NCI-H345 treated with DMSO at 0.1 percent for 48 hours (cell line): ENCODE measurements around the gene PARD6B.

Experiments used
- DNase-seq: peaks from one replicate; lab custom pipeline; 2025; ENCODE audit not compliant: unreplicated experiment; lab: John Stamatoyannopoulos, UW

Gene PARD6B

DNA sequence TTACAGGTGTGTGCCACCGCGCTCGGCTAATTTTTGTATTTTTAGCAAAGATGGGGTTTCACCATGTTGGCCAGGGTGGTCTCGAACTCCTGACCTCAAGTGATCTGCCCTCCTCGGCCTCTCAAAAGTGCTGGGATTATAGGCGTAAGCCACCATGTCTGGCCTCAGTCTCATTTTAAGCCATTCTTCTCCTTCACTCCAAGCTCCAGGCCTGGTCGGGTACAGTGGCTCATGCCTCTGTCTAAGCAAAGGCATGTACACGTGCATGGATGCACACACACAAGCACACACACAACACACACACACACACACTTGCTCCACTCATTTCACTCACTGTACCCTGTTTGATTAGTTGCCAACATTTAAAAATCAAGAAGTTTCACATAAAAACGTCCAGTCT is 7.7 kb upstream of the PARD6B start:
- no peak for DNase-seq

DNA sequence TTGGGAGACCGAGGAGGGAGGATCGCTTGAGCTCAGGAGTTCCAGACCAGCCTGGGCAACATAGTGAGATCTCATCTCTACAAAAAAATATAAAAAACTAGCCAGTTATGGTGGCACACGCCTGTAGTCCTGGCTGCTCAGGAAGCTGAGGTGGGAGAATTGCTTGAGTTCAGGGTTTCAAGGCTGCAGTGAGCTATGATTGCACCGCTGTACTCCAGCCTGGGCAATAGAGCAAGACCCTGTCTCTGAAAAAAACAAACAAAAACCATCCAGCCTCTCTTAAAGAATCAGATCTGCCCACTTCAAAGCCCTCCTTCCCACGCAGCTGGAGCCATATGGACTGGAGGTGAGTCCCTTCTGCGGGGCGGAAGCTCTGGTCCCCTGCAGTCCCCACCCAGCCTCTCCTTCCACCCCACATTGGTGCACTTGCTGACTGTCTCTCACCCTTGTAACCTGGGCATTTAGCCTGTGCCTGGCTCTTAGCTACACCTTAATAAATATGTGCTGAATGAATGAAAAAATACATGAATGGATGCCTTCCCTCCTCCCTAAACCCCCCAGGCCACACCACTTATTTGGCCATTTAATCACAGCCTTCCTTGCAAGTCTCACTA is 7.2 kb upstream of the PARD6B start:
- DNase-seq: no peak

DNA sequence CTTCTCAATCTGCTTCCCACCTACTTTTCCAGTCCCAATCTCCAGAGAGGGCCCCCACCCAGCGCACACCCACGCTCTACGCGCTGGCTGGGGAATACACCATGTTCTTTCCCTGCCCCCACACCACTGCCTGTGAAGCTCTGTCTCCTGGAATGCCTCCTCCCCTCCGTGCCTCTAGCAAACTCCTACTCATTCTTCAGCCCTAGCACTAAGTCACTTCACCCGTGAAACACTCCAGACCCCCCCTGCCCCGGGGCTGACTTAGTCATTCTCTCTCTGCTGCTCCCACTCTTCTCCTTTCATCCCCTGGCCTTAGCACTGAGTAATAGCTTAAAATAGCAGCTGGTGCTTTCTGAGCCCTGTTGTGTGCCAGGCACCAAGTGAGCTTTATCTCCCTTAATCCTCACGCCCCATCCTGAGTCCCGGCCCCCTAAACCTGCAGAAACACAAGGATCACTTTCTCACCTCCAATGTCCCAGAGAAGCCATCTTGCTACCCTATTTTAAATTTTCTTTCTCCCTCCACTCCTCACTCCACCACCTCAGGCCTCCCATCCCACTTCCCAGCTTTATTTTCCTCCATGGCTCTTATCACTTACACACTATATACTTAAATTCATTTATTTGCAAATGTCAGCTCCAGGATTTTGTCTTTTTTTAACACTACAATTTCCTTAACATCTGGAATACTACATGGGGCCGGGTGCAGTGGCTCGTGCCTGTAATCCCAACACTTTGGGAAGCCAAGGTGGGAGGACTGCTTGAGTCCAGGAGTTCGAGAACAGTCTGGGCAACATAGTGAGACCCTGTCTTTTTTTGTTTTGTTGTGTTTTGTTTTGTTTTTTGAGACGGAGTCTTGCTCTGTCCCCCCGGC is 6.3 kb upstream of the PARD6B start:
- DNase-seq: no peak

DNA sequence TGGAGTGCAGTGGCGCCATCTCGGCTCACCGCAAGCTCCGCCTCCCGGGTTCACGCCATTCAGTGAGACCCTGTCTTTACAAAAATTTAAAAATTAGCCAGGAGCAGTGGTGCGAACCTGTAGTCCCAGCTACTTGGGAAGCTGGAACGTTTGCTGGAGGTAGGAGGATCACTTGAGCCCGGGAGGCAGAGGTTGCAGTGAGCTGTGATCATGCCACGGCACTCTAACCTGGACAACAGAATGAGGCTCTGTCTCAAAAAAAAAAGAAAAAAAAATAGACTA is 5.7 kb upstream of the PARD6B start:
- DNase-seq: no peak

DNA sequence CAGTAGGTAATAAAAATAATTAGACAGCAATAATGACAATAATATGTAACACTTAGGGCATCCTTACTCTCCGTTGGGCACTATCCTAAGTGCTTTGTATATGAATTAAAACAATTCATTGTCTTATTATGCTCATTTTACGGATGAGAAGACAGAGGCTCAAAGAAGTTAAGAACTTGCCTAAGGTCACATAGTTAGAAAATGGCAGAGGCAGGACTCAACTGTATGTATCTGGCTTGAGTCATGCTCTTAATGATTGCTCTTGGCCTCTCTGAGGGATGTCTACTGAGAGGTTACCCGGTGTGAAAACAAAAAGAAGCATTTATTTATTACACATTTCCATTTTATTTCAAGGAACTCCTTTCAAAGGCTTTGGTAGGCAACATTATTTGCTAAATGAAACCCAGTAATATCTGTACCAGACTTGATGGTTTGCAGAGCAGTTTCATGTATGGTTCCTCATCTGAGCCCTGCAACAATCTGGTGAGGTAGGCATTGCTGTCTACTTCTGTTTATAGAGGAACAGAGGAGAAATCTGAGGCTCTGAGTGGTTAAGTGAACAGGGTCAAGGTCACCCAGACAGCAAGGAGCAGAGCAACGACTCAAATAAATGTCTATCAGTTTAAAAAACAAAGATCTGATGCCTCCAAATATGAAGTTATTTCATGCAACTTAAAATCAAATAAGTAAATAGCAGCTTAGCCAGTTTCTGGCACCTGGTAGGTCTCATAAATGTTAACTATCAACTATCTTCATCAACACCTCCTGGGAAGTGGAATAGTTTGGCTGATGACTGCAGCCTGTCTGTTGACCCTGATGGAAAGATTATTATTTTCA is 4.2 kb upstream of the PARD6B start:
- no peak for DNase-seq

DNA sequence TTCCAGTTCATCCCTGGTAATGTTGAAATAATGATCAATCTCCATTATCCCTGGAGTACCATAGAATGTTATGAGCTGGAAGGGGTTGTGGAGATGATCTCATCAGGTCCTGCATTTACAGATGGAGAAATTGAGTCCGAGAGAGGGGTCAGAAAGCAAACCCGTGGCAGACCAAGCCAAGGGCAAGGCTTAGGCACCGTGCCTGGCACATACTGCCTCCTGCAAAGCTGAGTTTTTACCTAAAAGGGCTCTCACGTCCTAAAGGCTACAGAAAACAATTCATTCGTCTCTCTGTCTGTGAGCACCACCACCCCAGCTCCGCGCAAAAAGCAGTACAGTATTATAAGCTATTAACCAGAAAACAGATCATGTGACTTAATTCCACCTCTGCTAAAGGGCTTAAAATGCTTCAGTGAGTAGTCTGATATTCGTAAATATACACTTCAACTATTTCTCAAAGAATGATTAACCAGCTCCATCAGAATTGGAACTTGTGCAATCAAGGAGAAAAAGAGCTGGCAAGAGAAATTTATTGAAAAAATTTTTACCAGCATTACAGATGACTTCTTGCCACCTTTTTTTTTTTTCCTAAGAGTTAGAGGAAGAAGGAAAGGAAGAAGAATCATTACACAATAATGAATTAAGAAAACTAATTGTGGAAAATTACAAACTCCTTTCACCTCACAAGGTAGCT is 3.4 kb upstream of the PARD6B start:
- no peak for DNase-seq

DNA sequence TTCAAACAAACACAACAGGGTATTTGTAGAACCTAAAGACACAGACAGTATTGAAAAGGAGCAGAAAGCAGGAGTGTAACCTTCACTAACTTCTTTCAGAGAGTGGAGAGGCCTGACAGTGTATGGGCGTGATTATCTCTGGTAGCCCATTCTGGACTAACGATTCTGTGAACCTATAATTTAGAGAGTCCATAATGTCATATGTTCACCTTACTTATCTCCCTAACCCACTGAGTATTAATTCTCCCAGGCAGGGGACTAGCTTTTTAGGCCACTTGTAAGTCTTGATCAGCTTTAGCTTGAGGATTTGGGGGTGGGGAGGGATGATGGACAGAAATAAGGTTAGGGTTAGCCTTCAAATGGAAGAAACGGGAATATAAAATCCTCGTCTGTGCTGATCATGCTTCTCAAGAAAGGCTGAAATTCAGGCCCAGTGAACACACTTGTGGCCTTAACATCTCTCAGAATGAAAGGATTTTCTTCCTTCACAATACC is 2.8 kb upstream of the PARD6B start:
- DNase-seq: no peak

DNA sequence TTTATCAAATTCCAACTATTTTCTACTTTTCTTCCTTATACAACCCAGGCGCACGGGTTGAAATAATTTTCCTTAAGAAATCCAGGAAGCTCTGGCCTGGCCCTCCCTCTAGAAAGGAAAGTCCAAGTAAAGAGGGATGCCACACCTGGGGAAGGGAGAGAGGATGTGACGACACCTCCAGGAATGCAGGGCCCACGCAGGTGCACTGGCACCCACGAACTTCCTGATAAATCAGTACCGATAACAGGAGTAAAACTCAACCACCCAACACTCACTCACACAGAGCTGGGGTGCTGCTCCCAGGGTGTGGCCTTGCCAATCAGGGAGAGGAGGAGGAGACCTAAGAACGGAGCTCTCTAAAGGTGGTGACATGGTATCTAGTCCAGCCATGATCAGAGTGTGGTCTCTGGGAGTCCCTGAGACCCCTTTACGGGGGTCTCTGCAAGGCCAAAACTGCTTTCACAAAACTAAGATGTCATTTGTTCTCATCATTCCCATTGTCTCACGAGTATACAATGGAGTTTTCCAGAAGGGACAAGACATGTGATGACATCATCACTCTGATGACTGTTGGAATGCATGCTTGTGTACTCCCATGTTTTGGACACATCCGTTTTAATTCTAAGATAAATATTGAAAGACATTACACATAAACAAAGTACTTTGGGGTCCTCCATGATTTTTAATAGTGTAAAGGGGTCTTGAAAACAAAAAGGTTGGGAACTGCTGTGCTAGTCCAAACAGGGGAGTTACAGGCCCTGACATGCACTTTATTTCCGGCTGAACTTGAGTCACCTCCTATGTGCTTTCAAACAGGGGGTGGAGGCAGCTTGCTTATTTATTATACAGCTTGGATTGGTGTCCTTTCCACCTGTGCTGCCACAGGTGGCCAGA is 2.2 kb upstream of the PARD6B start:
- DNase-seq: no peak

DNA sequence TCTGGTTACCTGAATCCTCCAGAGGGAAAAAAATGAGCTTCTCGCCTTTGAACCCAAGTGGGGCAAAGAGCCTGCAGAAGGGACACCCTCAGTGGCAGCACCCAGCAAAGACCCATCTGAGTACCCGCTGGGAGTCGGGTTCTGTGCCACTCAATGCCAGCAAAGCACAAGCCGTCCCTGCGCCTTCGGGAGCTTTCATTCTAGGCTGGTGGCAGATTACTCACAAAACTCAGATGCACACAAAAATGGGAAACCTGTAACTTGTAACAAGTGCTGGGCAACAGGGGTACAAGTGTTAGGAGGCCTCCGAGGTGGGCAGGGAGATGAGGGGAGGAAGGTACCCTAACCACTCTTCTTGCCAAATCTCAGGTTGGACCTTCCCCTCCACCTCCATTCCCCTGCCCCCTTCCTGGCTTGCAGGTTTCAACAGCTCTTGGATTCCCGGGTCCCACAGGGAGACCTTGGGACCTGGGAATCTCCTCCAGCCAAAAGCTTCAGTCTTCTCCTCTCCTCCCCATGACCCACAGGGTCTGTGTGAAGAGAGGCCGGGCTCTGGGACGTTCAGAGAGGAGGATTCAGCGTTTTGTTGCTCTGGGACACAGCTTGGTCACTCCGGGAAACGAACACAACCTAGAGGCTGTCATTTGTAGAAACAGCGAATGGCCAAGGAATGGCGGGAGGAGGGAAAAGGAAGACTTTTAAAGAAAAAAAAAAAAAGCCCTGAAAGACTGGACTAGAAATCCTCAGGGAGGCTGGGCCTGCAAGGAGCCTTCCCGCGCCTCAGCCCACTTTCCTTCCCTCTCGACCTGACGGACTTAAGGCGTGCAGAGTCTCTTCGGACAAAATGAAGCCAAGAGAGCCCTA is 1.2 kb upstream of the PARD6B start:
- DNase-seq: no peak

DNA sequence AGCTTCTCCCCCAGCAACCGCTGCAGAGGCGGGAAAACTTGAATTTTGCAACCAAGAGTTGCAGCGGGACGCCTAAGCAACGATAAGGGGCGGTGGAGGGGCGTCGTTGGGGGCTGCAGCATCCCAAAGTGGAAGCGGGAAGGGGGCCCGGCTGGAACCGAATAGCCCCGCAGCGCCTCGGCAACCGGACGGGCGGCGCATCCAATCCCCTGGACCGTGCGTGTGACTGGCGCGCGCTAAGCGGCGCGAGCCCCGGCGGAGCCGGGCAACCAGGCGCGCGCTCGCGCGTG is 670 bp upstream of the PARD6B start:
- DNase-seq: no peak

DNA sequence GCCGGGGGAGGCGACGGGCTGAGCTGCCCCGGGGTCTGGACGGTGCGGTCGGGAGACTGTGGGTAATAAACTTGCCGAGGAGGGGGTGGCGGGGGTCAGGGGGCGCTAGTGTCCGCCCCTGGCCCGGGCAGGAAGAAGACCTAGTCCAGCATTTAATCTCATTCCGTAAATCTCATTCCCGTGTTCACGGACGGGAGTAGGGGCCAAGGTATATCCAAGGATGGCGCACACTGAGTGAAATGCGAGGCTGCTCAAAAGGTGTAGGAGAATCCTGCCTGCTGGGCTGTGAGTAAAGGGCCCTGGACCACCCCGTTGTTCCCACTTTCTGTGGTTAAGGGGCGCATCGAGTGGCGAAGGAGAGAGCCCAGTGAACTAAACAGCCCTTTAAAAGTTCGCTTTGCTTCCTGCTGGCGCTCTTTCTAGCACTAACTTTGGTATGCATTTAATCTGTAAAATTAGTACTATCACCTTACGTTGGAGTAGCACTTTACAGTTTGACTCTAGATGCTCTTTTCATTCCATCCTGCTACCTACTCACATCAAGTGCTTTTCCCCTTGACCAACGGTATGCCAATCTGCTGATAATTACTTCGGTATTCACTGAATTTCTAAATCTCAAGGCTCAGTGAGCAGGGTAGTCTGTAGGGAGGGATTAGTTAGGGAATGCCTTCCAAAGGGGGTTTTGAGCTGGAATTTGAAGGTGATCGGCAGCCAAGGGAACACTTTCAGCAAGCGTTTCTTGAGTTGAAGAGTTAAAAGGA is 730 bp downstream of the PARD6B start:
- no peak for DNase-seq

DNA sequence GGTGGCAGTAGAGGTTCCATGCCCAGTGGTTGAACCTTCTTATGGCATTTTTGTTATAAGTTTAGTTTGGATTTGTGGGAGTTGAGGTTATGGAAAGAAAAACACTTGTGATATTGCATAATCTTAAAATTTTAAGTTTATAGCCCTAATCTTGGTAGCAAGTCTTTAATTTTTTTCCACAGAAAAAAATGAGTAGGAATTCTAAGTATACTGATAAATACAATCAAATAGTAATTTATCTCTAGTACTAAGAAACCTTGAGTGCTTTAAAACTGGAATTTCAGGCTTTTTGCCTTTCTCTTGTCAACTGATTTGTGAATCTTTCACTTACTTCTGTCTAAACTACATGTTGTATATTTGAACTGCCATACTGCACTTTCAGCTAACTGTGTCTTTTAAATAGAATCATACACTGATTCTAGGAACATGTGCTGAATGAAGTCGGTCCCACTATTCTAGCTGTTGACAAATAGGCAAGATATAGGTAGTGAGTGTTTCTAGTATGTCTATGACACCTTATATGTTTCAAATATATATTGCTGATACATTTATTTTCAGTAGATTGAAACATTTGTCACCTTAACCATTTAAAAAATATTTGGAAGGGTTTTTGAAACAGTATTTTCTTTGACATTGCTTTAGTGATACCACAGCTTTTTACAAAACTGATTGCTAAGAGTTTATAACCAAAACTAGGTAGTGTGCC is 2.4 kb downstream of the PARD6B start:
- DNase-seq: no peak

DNA sequence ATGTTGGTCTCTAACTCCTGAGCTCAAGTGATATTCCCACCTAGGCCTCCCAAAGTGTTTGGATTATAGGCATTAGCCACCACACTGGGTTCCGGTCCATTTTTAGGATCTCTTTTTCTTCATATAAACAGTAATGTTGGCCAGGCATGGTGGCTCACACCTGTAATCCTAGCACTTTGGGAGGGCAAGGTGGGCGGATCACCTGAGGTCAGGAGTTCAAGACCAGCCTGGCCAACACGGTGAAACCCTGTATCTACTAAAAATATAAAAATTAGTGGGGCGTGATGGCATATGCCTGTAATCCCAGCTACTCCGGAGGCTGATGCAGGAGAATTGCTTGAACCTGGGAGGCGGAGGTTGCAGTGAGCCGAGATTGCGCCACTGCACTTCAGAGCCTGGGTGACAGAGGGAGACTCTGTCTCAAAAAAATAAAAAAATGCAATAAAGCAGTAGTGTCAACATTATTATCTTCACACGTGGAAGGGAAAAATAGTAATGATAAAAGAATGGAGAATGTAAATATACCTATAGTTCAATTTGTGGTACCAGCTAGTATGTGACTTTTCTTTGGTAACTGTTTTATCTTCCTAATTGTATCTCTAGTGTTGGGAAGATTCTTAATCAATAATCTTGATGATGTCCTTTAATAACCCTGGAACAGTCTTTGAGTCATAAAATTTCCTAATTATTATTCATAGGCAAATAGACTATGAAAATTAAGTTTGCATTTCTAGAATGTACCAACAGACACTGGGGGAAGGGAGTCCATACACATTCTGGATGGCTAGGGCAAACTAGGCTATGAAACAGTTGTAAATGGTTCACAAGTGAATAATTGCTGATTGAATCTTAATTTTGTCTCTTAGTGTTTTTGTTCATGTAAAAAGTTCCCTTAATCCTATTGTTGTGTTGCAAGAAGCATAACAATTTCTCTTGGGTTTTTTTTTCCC is 3.6 kb downstream of the PARD6B start:
- no peak for DNase-seq

DNA sequence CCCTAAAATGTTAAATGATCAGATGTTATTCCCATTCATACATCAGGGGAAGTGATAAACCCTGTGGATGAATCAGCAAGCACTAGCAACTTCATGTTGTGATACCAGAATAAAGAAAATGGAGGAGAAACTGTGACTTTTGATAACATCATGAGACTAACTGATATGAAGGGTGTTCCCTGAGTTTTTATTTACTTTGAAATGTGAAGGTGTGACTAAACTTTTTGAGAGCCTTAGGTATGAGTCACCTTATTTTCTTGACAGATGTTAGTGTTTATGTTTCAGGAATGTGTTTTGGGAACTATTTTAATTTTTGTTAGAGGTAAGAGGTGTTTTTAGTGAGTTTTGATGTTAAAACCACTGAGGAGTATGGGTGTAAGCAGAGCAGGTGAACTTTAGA is 4.4 kb downstream of the PARD6B start:
- DNase-seq: no peak

DNA sequence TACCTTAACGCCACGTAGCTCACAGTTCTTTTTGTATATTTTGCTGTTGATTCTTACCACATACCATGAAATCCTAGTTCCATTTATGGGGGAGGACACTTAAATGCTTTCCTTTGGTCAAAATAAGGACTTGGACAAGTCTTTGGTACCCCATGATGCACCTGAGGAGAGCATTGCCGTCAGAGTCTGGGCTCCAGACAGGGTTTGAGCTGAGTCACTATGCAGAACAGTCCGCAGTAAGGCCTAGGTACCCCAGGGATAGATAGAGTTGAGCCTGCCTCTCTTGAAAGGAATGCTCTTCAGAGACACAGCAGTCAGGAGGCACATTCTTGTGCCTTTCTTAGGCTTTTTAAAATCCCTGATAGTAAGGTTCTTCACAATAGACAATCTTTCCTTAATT is 6.0 kb downstream of the PARD6B start:
- DNase-seq: no peak

DNA sequence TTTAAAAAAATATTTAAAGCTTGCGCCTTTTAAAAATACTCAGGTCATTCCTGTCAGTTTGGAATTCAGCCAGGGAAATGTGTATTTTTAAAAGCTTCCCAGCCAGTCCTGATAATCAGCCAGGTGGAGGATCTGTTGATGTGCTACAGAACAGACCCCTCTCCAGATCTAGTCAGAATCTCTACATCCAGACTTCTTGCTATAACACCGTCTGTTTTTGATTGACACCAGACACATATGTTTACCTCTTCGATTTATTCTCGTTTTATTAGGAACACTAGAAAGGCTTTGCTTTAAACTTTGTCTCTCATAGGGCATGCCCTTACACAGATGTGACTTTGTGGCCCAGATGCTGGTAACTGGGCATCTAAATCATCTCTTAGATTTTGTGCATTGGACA is 11.7 kb downstream of the PARD6B start:
- DNase-seq: no peak

DNA sequence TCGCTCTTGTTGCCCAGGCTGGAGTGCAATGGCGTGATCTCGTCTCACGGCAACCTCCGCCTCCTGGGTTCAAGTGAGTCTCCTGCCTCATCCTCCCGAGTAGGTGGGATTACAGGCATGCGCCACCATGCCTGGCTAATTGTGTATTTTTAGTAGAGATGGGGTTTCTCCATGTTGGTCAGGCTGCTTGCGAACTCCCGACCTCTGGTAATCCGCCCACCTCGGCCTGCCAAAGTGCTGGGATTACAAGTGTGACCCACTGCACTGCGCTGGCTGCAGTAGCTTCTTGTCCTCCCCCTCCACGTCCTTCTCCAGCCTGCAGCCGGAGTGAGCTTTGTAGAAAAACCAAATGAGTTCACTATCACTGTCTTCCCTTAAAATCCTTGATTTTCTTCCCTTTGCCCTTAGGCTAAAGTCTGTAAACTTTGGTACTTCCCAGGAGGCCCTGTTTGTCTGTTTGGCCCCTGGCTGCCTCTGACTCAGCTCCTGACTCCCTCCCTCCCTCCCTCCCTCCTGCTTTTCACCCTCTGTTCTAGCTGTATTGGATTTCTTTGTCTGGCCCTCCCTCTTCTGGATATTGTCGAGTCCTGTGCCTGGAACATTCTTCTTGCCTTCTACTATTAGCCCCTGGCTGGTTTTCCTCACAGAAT is 12.9 kb downstream of the PARD6B start:
- no peak for DNase-seq
